Measurements from ENCODE around the gene DKKL1.

The DKKL1 gene

DNA sequence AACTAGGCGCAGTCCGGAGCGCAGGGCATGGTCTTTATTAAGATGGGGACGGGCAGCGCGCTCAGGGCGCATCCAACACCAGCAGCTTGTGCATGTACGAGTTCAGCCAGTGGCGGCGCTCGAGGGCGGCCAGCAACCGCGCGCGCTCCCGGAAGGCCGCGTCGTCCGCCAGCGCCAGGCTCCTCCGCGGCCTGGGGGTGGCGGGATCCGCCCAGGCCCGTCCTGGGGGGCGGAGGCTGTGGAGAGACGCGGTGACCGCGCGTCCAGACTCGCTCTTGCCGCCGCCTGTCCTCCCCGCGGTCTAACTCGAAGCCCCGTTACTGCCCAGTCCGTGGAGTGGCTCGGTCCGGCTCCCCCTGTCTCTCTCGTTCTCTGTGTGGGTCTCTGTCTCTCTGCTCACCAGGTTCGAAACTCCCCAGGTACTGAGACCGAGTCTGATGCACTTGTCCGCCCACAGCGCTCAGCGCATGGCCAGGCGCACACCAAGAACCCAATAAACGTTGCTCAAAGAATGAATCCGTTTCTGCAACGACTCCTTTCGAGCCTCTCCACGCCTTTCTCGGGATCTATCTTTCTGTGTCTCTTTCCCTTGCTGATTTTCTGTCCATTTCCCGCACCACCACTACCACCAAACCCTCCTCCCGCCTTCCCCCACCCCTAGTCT is 58.9 kb downstream of the DKKL1 start:
- DNase-seq (ENCODE audit: low read depth): no peak

DNA sequence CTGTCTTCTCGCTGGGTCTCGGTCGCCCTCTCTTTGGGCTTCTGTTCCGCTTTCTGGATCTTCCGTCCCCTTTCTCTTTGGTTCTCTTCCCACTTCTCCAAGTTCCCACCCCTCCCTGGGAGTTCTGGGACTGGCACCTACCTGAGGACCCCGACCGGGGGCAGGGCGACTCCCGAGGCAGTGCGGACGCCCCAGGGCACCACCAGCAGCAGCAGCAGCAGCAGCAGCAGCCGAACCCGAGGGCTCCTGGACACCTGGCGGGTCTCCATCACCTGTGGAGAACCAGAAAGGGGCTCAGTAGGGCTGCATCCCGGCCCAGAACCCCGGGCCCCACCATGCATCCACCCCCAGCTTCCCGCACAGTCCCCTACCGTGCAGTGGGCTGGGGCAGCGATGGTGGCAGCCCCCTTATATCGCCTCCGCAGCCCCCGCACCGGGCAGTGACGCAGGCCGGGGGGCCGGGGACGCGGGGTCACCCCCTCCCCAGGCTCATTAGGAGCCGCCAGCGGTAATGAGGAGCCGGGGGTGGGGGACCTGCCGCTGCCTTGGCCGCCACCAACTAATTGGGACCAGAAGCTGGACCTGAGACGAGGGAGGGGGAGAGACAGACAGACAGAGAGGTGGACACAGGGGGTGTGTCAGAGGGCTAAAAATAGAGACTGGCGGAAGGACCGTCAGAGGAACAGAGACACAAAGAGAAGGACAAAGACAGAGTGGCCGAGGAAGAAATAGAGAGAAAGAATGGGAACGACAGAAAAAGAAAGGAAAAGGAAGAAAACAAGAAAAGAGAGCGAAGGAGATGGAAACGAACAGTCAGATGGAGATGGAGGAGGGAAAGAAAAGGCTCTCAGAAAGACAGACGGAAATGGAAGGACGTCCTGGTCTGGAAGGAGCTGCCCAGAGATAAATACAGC is 59.7 kb downstream of the DKKL1 start, which contains the start of gene PTH2:
Gene PTH2, minus strand, starts transcription at position 371 of the 914 bp plus-strand sequence. Its CDS starts 102 bp downstream, at position 269.
- no peak for DNase-seq (ENCODE audit: low read depth)

DNA sequence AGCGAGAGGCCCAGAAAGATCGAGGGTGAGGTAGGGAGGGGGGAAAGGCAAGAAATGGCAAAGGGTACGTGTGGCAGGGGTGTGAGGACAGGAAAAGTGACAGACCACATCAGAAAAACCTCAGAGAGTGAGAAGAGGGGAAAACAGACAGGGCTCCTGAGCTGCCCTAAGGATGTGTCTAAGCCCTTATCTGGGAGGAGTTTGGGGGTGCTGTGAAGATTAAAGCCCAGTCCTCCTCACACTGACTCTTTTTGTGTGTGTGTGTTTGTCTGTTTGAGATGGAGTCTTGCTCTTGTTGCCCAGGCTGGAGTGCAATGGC is 60.3 kb downstream of the DKKL1 start:
- no peak for DNase-seq (ENCODE audit: low read depth)

Measured in GM04504 (cell line).